HG03196 (cell line): Measurements from ENCODE around the gene ATP8A2.

ENCODE experiments used
- ATAC-seq: cut with Tn5 transposase; IDR thresholded peaks from one replicate; pipeline ENCODE4 v1.9.1; 2021; ENCODE audit not compliant: unreplicated experiment

The ATP8A2 gene

DNA sequence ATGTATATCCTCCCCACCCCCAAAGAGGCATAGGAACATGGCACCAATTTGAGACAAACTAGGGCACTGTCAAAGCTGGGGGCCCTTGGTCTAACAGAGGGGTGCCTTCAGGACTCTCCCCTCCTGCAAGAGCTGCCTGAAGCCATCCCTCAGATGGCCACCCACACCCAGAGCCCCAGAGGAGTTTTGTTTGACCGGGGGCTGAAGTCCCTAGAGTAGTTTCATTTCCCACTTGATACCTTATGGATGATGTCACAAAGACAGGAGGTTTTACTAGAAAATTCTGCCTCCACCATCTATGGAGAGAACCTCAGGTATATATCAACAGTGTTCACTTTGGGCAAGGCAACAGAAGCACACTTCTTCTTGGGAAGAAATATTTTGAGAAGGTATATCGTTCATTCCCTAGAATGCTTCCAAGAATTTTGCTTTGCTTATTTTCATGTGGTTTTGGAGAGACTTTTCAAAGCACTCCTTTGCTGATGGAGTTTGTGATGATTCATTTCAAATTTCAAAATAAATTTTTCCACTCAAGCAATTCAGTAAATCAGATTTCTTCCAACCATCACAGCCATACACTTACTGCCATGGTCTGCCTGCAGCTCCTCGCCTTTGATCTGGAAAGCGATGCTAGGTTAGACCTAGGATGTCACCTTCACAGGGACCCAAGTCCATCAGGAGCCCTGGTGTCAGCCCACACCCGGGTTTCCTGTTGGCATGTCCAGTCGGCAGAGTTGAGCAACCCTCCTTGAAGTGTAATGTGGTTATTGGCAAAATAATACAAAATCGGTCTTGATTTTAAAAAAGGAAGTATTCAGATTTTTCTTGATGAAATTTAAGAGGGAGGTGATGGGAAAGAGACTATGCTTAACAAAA lies 473.0 kb downstream of the ATP8A2 start:
- ATAC-seq: no peak

DNA sequence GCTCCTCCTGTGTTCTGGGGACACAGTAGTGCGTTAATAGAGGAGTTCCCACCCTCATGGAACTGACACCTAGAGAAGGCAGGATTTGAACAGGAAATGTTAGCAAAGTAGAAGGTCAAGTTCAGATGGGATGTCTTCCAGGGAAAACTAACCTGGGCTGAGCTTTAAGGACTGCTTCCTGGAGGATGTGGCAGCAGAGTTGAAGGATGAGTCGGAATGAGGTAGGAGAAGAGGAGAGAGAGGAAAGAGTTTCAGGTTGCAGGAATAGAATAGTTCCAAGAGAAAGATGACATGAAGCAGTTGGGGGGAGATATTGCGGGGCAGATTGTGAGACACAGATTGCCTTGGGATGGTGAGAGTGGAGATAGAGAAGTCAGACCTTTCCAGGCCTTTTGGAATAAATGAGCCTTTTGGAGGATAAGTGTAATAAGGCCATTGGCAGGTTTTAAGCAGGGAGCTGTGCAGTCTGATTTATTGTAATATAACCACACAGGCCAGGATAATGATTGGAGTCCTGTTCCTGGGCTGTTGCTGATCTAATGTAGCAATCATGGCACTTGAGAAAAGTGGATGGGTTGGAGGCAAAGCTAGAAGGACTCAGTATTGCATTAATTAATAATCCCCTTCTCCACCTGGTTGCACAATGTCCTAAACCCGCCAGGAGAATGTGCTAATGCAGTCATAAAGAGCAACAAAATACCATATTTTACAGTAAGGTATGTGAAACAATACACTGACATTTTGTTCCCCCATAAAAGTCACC lies 474.6 kb downstream of the ATP8A2 start:
- ATAC-seq: no peak

DNA sequence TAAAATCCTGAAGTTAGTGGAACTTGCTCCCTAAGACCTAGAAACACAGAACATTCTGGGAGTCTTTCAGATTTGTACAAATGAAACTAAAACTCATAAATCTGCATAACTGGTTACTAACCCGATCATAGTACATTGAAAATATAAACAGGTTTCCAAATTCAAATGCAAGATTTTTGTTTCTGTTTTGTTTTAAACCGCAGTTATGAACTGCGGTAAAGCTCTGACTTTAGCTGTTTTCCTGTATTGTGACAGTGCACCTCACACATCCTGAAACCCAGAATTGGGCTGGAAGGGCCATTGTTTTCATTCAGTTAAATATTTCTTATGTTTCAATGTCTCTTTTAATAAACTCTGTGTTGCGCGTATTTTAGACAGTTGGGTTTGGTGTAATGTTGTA lies 475.4 kb downstream of the ATP8A2 start:
- ATAC-seq: peak; percentile 83

DNA sequence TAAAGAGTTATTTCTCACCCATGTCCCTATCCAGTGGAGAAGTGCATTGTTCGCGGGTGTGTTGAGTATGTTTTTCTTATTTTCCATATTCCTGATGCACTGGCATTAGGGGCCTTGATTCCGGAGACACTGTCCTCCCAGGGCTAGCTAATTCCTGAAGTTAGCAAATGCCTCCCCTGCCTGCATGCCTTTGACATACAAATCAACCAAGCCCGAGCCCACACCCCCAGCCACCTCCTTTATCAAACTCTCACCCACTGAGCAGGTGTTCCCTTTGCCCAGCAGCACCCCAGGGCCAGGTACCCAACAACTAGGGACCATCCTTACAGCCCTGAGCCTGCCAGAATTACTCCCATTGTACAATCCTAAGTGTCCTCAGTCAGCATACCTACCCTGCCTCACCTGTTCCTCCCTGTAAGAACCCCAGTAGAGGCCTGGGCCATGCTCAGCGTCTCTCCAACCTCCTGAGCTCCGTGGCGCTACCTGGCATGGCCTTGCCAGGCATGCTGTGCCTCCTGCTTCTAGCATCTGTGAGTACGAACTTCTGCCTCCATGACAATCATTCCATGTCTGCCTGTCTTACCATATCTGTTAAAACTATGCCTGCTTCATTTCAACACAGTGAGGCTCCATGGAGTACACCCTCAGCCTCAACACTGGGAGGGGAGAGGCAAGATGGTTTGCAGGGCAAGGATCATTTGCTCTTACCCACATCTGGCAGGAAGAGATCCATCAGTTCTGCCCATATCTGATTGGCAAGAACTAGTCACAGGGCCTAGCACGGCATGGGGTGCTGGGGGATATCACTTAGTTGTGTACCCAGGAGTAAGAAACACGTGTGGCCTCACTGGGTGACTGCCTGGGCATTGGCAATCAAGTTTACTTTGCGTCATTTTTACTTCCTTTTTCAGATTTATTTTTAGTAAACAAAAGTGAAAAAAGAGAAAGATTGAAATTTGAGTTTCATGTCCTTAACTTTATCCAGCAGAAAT lies 476.2 kb downstream of the ATP8A2 start:
- ATAC-seq: no peak

DNA sequence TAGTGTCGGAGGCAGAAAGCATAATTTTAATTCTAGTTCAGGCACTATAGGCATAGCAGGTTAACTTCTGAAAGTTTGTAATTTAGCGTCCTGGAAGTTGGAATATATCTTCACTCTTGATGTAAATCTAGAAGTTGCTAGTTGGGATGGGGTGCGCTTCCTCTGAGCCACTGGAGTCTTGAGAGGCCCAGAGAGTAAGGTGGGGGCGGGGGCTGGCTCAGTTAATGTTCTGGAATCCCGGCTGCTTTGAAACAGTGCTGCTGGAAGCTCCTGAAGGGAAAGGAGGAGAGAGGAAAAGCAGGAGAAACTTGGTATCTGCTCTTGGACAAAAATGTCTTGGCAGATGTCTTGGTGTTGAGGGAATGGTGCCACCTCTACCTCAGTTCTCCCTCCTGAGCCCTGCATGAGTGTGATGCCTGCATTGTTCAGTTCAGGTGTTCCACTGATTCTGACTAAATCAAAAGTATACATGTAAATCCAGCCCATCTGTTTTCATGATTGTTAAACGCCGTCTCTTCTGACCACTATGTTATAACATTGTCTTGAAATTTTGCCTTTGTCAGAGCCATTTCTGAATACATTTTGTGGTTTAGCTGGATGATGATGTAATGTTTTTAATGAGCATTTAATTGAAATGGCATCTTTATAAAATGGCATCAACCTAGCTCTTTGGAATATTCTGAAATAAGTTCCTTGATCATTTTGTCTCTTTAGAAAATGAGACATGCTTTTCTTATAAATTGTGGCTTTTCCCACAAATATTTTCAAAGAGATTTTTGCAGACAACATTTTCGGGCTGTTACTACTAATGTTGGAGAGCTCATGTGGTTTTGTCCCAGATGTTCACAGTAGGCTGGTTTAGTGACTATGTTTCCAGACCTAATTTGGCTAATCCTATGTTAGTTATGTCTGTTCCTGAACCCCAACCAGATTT lies 477.3 kb downstream of the ATP8A2 start:
- no peak for ATAC-seq

DNA sequence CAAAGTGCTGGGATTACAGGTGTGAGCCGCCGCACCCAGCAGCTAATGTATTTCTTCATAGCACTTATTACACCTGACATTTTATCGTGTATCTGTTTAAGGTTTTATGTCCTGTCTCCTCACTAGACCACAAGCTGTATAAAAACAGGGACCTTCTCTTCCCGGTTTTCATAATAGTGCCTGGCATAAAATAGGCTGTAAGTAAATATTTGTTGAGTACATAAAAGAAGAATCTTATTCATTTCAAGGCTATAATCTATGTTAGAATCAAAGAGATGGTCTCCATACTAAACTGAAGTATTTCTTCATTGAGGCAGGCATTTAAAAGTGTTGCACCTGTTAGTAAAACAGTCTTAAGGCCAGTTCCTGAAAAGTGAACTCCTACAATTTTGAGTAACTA lies 486.1 kb downstream of the ATP8A2 start:
- ATAC-seq: no peak

DNA sequence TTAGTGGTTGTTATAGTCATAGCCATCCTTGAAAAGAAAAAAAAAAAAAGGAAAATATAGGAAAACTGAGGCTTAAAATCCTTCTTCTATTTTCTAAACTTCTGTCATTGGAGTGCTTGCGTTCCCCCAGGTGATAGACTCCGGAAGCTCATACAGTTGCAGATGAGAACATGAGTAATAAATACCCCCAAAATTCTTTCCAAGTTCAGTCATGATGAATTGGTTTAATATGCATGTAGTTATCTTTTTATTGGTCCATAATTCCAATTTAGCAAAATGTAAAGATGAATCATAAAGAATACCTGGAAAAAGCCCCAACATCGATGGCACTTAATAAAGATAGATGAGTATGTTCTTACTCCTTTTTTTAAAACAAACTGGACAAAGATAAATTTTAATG lies 487.8 kb downstream of the ATP8A2 start:
- no peak for ATAC-seq

DNA sequence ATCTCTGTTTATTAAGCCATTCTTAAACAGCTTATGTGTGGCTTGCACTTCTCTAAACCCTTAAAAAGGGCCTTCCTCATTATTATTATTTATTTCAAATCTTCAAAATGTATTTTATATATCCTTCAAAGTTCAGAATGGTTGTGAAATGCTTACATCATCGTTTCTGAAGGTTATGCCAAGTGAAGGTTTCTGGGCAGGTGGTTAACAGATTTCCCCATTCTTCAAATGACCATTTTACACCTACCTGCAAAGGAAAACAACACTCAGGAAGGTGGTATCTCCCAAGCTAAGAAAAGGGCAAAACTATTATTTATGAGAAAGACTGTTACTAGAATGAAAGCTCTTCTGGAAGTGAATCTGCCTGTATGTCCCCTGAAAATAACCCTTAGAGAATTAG lies 488.5 kb downstream of the ATP8A2 start:
- no peak for ATAC-seq

DNA sequence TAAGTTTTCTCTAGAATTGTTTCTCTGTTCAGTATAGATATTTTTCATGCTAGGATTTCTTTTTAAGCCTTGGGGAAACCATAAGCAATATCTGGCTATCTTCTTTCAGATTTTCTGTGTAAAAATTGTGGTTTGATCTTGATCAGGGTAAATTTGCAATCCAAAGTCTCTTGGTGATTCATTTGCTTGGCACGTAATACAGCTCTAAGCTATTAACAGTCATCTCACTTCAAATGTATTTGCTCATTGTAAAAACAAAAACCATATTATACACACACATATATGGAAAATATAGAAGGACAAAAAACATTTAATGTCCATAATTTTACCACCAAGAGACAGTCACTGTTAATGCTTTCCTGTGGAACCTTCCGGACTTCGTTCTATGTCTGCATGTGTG lies 489.1 kb downstream of the ATP8A2 start:
- no peak for ATAC-seq

DNA sequence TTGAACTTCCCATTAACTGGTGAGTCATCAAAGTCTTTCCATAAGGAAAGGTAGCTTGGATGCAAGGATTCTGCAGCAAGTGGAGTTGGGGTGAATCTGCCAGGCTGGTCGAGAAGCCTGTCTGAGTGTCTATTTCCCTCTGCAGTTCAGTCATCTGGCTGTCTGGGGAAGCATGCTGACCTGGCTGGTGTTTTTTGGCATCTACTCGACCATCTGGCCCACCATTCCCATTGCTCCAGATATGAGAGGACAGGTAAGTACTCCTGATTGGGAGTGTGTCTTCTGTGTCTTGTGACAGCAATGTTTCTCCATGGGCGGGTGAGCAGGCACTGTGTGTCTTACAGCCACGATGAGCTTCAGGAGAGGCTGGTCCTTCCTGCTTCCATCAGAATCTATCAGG lies 490.4 kb downstream of the ATP8A2 start:
- ATAC-seq: no peak

DNA sequence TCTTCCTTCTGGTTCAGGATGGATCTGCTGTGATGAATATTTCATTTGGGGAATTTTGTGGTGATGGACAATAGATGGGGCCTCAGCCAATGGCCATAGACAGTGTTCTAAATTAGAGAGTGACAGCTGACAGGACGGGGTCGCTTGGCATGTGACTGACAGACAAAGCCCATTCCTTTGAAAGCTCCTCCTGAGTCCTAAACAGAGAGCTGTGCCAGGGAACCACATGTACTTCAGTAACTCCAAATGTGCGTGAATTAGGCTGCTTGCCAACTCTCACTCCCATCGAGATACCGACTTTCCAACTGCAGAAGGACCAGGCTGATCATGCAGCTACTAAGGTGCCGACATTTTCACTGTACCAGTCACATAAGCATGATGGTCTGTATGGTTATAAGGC lies 492.3 kb downstream of the ATP8A2 start:
- ATAC-seq: no peak

DNA sequence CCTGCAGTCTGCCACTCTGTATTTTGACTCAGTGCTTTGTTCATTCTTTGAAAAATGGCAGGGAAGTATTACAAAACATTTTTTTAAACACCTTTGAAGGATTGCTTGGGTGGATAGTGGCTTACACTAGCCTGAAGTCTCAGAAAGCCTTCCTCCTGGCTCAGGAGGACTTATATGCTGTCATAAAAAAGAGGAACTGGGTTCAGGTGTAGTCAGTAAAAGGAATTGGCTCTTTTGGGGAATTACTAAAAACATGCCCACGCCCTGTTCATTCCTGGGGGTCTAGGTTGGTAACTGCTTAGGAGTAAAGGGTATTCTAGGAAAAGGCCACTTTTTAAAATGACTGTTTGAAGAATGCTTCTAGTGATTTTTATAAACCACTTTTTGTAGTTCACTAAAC lies 493.2 kb downstream of the ATP8A2 start:
- ATAC-seq: no peak

DNA sequence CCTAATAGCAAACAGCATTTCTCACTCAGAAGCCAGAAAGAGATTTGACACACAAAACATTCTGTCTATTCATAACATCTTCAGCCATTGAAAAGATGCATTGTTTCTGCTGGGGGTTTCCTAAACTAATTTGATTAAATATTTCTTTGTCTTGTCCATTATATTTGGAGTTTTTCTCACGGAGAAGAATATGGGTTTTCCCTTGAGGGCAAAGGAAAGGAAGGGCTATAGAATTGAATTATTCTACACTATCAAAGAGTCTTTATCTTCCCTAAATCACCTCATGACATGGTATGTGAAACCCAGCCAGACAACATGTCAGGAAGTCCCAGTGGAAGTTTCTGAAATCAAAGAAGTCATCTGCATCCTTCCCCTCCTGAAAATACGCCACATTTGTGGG lies 493.6 kb downstream of the ATP8A2 start:
- no peak for ATAC-seq

DNA sequence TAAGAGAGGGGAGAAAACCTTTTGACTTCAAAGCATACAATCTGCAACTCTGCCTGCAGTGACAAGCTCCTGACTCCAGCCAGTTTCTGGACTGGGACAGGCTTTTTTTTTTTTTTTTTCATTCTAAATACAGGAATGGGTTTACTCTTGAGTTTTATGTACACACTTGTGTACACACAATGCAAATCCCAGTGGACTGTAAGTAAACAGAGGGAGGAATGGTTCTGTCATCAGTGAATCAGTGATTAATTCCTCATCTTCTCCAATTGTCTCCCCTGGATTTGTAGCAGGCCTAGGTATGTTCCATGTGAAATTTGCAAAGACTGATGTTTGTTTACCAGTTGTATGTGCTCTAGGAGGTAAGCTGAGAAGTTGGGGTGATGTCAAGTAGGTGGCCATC lies 495.3 kb downstream of the ATP8A2 start:
- ATAC-seq: no peak

DNA sequence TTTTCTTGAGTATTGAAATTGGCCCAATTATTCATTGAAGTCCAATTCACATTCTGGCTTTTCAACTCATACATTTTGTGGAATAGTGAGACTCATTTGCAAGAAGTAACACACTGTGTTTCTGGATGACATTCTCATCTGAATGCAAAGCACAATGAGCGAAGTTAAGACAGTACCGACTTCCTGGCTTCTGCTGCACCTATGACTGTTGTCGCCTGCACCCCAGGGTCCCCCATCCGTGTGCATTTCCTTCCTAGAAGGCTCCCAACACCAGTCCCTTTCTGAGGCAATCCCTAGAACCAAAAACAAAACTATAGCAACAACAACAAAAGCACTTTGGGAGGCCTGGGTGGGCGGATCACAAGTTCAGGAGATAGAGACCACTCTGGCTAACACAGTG lies 496.7 kb downstream of the ATP8A2 start:
- ATAC-seq: no peak

DNA sequence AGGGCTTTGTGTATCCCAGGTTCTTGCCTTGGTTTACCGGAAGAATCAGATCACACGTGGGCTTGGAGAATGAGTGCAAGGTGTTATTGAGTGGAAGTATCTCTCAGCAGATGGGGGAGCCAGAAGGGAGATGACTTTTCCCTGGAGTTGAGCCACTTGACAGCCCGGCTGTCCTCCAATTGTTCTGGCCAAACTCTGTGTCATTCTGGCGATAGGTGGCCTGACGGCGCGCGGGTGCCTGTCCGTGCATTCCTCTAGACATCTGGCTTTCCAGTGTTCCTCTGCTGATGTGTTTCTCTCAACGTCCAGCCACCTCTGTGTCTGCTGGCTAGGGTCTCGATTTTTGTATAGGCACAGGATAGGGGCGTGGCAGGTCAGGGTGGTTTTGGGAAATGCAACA lies 498.2 kb downstream of the ATP8A2 start:
- ATAC-seq: no peak

DNA sequence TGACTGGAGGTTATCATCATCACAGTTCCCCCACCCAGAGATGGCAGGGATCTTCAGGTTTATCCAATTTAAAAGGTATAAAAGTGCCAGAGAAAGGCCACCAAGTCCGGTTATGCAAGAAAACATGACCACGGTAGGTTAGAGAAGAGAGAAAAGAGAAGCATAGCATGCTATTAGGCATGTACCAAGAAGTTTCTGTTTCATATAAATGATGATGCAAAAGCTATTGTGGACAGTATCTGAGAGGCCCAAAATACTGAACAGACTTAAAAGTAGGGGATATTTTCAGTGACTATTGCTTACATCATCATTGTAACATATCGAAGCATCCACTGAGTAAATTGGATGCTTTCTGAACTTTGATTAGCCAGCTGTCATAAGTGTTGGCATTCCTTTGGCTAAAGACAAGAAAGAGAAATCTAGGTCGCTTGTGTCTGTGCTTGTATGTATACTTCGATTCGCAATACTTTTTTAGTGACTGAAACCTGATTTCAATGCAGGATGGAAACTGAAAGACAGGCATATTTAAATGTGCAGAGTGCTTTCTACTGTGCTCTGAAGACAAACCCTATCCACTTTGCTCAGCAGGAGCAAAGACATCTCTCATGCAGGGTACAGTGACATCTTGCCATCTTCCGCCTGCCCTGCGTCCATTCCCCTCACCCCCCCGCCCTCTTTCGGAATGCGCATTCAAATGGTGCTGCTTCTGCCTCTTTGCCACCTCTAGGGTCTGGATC lies 499.8 kb downstream of the ATP8A2 start:
- ATAC-seq: no peak

DNA sequence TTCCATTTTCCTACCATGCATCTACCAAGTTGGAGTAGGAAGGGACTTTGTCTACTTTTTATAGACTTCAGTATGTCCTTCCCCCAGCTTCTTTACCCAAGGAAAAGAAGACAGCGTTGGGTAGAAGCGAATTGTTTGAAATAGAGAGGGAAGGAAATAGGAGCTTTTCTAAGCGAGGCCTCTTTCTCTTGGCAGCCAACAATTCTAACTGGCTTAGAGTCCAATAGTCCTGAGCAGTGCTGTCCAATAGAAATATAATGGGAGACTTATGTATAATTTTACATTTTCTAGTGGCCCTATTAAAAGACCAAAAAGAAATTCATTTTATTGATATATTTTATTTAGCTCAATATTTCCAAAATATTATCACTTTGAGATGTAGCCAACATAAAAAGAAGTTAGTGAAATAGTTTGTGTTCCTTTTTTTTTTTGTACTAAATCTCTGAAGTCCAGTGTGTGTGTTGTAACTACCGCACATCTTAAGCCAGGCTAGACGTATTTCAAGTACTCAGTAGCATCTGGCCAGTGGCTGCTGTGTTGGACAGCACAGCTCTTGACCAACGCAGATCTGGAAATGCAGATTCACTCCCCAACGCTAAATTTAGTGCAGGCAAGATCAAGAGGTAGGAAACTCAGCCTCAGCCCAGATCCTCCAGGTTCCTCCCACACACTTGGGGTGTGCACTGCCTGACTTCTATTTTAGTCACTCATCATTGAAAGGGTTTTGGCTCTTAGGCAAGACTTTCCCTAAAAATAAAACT lies 500.9 kb downstream of the ATP8A2 start:
- no peak for ATAC-seq

DNA sequence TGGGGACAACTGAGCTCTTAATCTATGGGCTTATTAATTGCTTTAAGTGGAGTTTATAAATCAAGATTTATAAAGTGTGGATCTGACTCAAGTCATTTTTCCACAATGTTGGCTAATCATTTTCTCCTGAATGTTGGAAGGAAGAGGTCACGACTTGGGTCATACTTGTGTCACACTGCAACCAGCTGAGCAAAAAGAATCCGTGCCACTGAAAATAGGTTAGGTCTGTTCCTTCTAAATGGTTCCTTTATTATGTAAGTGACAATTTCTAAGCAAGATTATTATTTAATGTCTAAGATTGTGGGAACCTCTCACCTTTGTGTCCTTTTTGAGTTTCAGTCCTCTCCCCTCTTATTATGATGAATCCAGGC lies 501.5 kb downstream of the ATP8A2 start:
- no peak for ATAC-seq
